ENCODE results near the gene KCNJ6.

DNA sequence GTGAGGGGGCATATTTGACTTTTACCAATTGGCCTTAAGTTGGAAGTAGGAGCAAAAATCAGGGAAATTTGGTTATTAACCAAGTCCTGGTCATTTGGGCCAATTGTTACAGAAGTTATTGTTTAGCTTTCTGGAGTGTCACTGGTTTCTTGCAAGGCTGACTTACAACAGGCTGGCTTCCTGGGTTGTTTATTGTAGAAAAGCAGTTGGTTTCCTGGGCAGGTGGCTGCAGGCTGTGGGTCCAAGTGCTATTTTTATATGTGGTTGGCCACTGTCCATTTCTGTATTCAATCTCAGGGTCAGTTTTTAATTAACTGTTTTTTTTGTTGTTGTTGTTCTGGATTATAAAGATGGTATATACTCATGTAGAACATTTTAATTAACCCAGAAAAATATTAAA is 174.1 kb downstream of the KCNJ6 start:
- TF ChIP-seq POLR2A (IDR thresholded peaks at IDR 0.05; ENCODE audit: low read length): no peak
- no peak for TF ChIP-seq GATA1 (IDR thresholded peaks at IDR 0.05; ENCODE audit: low read depth, low read length)

Data from erythroblast (primary cell).